ENCODE measurements around the gene SLC35E4.
"Not testable (repeated sequence)": the region's sequence is repeated elsewhere in the genome, so short reads cannot be mapped to it uniquely, and the experiment has no call there.

The SLC35E4 gene, protein sequence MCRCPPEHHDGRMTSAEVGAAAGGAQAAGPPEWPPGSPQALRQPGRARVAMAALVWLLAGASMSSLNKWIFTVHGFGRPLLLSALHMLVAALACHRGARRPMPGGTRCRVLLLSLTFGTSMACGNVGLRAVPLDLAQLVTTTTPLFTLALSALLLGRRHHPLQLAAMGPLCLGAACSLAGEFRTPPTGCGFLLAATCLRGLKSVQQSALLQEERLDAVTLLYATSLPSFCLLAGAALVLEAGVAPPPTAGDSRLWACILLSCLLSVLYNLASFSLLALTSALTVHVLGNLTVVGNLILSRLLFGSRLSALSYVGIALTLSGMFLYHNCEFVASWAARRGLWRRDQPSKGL

DNA sequence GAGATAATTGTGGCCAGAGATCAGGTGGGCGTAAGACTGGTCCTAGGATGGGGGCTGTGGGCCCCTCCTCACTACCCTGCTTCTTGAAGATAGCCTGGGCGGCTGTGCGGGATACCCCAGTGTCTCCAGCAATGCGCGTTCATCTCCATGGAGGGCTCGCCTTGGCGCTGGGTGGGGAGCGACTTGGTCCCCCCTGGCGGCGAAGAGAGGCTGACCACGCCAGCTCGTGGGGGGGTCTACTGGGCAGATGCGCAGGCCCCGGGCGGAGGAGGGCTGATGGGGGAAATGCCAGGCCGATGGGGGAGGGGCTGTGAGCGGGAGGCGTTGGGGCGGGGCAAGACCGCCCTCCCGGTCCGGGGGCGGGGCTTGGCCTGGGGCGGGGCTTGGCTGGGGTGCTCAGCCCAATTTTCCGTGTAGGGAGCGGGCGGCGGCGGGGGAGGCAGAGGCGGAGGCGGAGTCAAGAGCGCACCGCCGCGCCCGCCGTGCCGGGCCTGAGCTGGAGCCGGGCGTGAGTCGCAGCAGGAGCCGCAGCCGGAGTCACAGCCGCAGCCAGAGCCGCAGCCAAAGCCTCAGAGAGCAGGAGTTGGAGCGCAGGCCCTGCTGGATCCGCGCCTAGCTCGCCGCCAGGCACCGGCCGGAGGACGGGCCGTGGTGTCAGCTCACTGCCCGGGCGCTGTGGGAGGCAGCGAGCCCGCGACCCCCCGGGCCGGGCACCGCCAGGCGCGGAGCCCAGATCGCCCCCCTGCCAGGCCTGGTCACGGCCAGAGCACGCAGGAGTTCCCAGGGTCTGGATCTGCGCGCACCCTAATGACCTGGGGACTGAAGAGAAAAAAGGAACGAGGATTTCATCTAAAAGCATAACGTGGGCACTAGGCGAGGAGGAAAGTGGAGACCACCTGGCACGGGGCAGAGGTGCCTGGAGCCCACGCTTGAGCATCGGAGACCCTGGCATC is at the start of gene SLC35E4:
Gene SLC35E4 (plus strand): TSS at position 509 of the 953 bp plus-strand sequence. CDS start 670 bp downstream, outside the sequence.
- no peaks in the 10 kb centered on the region for H3K36me3 ChIP-seq
- H3K4me3 ChIP-seq (ENCODE audit: low read depth in 1 of 2, low read length in 1 of 2): peak within 1 kb of the TSS; percentile 59 to 68
- TF ChIP-seq, protein P1, sequence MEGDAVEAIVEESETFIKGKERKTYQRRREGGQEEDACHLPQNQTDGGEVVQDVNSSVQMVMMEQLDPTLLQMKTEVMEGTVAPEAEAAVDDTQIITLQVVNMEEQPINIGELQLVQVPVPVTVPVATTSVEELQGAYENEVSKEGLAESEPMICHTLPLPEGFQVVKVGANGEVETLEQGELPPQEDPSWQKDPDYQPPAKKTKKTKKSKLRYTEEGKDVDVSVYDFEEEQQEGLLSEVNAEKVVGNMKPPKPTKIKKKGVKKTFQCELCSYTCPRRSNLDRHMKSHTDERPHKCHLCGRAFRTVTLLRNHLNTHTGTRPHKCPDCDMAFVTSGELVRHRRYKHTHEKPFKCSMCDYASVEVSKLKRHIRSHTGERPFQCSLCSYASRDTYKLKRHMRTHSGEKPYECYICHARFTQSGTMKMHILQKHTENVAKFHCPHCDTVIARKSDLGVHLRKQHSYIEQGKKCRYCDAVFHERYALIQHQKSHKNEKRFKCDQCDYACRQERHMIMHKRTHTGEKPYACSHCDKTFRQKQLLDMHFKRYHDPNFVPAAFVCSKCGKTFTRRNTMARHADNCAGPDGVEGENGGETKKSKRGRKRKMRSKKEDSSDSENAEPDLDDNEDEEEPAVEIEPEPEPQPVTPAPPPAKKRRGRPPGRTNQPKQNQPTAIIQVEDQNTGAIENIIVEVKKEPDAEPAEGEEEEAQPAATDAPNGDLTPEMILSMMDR (IDR thresholded peaks at IDR 0.05): peak; percentile 30
- no peaks in the 10 kb centered on the region for H3K9me3 ChIP-seq
- H3K4me1 ChIP-seq (ENCODE audit: control insufficient read depth in 1 of 2, insufficient read depth in 1 of 2, low read depth in 1 of 2, low read length in 1 of 2): peaks cover 20 to 25% of the 10 kb centered on the region in 2 experiments
- peak within 1 kb of the TSS; percentile 68 for H3K27ac ChIP-seq
- peaks cover 46% of the 10 kb centered on the region for H3K27me3 ChIP-seq

DNA sequence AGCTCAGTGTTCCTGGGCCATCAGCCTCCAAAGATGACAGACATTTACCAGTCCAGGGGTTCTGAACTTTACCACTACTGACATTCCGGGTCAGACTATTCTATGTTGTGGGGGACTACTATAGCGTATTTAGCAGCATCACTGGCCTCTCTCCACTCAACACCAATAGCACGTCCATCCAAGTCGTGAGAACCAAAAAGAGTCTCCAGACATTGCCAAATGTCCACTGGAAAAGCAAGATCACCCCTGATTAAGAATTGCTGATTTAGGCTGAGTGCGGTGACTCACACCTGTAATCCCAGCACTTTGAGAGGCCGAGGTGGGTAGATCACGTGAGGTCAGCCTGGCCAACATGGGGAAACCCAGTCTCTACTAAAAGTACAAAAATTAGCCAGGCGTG is 49.2 kb upstream of the SLC35E4 start:
- Histone ChIP-seq H3K27me3 (no peaks in the 10 kb centered on the region), H3K36me3 (peaks cover 65% of the 10 kb centered on the region), H3K27ac (no peak overlapping the region), H3K4me1 (ENCODE audit: control insufficient read depth in 1 of 2, insufficient read depth in 1 of 2, low read depth in 1 of 2, low read length in 1 of 2) (peaks cover 6% of the 10 kb centered on the region in 2 experiments), H3K9me3 (no peaks in the 10 kb centered on the region), H3K4me3 (ENCODE audit: low read depth in 1 of 2, low read length in 1 of 2) (no peak overlapping the region)
- TF ChIP-seq, protein P1 (IDR thresholded peaks at IDR 0.05): no peak

DNA sequence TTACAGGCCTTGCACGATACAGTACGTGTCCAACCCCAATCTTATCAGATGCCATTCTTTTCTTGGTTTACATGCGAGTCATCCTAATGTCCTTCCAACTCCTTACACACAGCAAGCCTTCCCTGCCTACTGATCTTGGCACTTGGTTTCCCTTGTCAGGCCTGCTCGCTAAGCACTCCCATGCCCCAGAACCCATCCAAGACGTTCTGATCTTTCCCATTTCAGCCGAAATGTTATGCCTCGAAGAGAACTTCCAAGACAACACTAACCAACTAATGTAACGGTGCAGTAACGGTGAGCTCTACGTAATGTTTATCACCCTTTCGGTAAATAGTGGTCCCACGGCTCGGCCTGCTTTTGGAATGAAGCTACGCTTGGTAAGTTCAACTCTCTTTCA is 44.4 kb upstream of the SLC35E4 start:
- Histone ChIP-seq H3K9me3 (no peaks in the 10 kb centered on the region), H3K27ac (peak overlapping the region; percentile 83), H3K4me1 (ENCODE audit: control insufficient read depth in 1 of 2, insufficient read depth in 1 of 2, low read depth in 1 of 2, low read length in 1 of 2) (peaks cover 11 to 13% of the 10 kb centered on the region in 2 experiments), H3K4me3 (ENCODE audit: low read depth in 1 of 2, low read length in 1 of 2) (peak overlapping the region; percentile 63), H3K36me3 (peaks cover 23% of the 10 kb centered on the region), H3K27me3 (peaks cover 30% of the 10 kb centered on the region)
- TF ChIP-seq, protein P1 (IDR thresholded peaks at IDR 0.05): no peak

DNA sequence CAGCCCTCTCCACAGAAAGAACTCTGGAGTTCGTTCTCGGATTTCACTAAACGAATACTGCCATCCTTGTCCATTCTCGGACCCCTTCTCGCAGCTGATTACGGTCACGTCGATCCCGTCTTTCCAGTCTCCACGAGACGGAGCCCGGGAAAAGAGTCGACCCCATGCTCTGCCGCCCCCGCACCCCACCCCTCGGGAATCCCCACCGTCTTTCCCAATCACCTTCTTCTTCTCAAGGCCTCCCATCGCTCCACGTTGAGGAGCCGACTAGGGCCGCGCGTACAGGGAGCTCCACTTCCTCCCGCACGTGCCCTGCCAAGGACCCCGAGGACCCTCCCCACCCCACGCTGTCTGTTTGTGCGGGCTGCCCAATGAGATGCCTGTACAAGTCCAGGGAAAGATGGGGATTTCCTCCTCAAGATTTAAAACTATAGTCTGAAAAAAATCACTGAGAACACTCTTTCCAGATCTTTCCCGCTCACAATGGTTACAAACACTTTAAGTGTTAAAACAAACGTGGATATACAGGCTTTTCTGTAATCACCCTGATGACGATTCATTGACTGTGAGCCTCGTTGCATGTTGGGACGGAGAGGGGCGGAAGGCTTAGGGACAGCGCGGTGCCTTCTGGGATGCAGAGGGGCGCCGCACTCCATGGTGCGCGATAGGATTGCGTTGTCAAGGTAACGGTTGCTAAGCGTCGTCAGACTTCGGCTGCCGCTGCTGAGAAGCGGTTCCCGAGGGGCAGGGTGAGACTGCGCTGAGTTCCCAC is 43.8 kb upstream of the SLC35E4 start, which contains the start of gene PES1:
Gene PES1 (minus strand): TSS at position 323 of the 772 bp plus-strand sequence. CDS start 77 bp downstream, at position 246.
- peaks cover 30% of the 10 kb centered on the region for H3K27me3 ChIP-seq
- peak within 1 kb of the TSS; percentile 63 for H3K4me3 ChIP-seq (ENCODE audit: low read depth in 1 of 2, low read length in 1 of 2)
- peaks cover 17% of the 10 kb centered on the region for H3K36me3 ChIP-seq
- peaks cover 11 to 13% of the 10 kb centered on the region in 2 experiments for H3K4me1 ChIP-seq (ENCODE audit: control insufficient read depth in 1 of 2, insufficient read depth in 1 of 2, low read depth in 1 of 2, low read length in 1 of 2)
- peak within 1 kb of the TSS; percentile 83 for H3K27ac ChIP-seq
- TF ChIP-seq, protein P1 (IDR thresholded peaks at IDR 0.05): no peak
- H3K9me3 ChIP-seq: no peaks in the 10 kb centered on the region

DNA sequence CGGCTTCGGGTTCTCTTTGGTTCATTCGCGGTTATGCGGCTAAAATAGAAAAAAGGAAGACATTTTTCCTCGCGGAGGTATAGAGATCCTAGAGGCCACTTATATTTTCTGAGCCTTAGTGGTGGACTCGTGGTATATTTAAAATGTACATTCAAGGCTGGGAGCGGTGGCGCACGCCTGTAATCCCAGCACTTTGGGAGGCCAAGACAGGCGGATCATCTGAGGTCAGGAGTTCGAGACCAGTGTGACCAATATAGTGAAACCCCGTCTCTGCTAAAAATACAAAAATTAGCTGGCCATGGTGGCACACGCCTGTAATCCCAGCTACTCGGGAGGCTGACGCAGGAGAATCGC is 43.2 kb upstream of the SLC35E4 start:
- Histone ChIP-seq H3K4me3 (ENCODE audit: low read depth in 1 of 2, low read length in 1 of 2) (peak overlapping the region; percentile 63), H3K27ac (peak overlapping the region; percentile 83), H3K27me3 (peaks cover 30% of the 10 kb centered on the region), H3K4me1 (ENCODE audit: control insufficient read depth in 1 of 2, insufficient read depth in 1 of 2, low read depth in 1 of 2, low read length in 1 of 2) (peaks cover 11 to 13% of the 10 kb centered on the region in 2 experiments), H3K36me3 (peaks cover 12% of the 10 kb centered on the region)
- H3K9me3 ChIP-seq: not testable (repeated sequence)

Measured in neutrophil (primary cell).